Mesenchymal stem cell (in vitro differentiated cells and primary cell): Measurements from ENCODE around the gene PPP1R13B. TPM values are rescaled to one million over a fixed set of nuclear protein-coding genes. Genes with fewer than 3 reads are reported as not detected.

Experiments
- DNase-seq: peaks from one replicate; pipeline ENCODE4 v3.0.0-alpha.2; 2013
- H2AFZ ChIP-seq: one replicate; pipeline ENCODE4 v1.6.1; 2013; ENCODE audit warnings: low read depth, mild to moderate bottlenecking, control low read depth, inconsistent platforms, low read length, moderate library complexity
- H2AK5ac ChIP-seq: 2 replicates; pipeline ENCODE4 v1.6.1; 2013; ENCODE audit warnings: low read length, moderate library complexity, mild to moderate bottlenecking, inconsistent platforms; ENCODE audit not compliant: severe bottlenecking
- H2BK120ac ChIP-seq: one replicate; pipeline ENCODE4 v1.6.1; 2013; ENCODE audit warnings: low read depth, mild to moderate bottlenecking, inconsistent platforms, low read length, moderate library complexity
- H2BK12ac ChIP-seq, 2 experiments: one replicate each; pipeline ENCODE4 v1.6.1; 2013; ENCODE audit warnings: inconsistent platforms in 2 of 2, low read length in 2 of 2, mild to moderate bottlenecking in 2 of 2, moderate library complexity in 2 of 2, control low read depth in 1 of 2
- H2BK15ac ChIP-seq: one replicate; pipeline ENCODE4 v1.6.1; 2013; ENCODE audit warnings: mild to moderate bottlenecking, low read depth, inconsistent platforms; ENCODE audit not compliant: poor library complexity, severe bottlenecking
- H2BK5ac ChIP-seq: 2 replicates; pipeline ENCODE4 v1.6.1; 2013; ENCODE audit warnings: low read depth, mild to moderate bottlenecking, low read length, control low read depth, inconsistent platforms; ENCODE audit not compliant: poor library complexity, severe bottlenecking
- H3K14ac ChIP-seq, 2 experiments: one replicate each; pipeline ENCODE4 v1.6.1; 2013; ENCODE audit warnings: inconsistent platforms in 2 of 2, low read length in 2 of 2, control low read depth in 1 of 2, mild to moderate bottlenecking in 1 of 2, moderate library complexity in 1 of 2
- H3K18ac ChIP-seq, 2 experiments: one replicate each; pipeline ENCODE4 v1.6.1; 2013; ENCODE audit warnings: inconsistent platforms in 2 of 2, low read length in 2 of 2, control low read depth in 1 of 2, low read depth in 1 of 2, mild to moderate bottlenecking in 1 of 2
- H3K23ac ChIP-seq, 2 experiments: one replicate each; pipeline ENCODE4 v1.6.1; 2013; ENCODE audit warnings: inconsistent platforms in 2 of 2, low read length in 2 of 2, mild to moderate bottlenecking in 2 of 2, moderate library complexity in 2 of 2, control low read depth in 1 of 2
- H3K27ac ChIP-seq: 2 replicates; pipeline ENCODE4 v1.5.1; 2013; ENCODE audit warnings: mild to moderate bottlenecking, moderate library complexity, low read length, control low read depth, inconsistent platforms; ENCODE audit not compliant: poor library complexity, severe bottlenecking
- H3K27me3 ChIP-seq, 2 experiments: 2 replicates each; pipeline versions ENCODE4 v1.6.1 to v1.7.0; 2013; ENCODE audit warnings: low read length in 2 of 2, mild to moderate bottlenecking in 2 of 2, moderate library complexity in 2 of 2, control low read depth in 1 of 2, inconsistent platforms in 1 of 2; ENCODE audit not compliant: control insufficient read depth in 1 of 2, insufficient read depth in 1 of 2
- H3K36me3 ChIP-seq, 2 experiments: 2 replicates each; pipeline versions ENCODE4 v1.6.1 to v1.7.0; 2013; ENCODE audit warnings: low read length in 2 of 2, control low read depth in 1 of 2, inconsistent platforms in 1 of 2, low read depth in 1 of 2, mild to moderate bottlenecking in 1 of 2; ENCODE audit not compliant: insufficient read depth in 2 of 2, control insufficient read depth in 1 of 2
- H3K4ac ChIP-seq, 2 experiments: one replicate each; pipeline ENCODE4 v1.6.1; 2013; ENCODE audit warnings: inconsistent platforms in 2 of 2, low read length in 2 of 2, mild to moderate bottlenecking in 2 of 2, moderate library complexity in 2 of 2, control low read depth in 1 of 2, low read depth in 1 of 2
- H3K4me1 ChIP-seq: 2 replicates; pipeline ENCODE4 v1.6.1; 2013; ENCODE audit warnings: low read depth, low read length, control low read depth; ENCODE audit not compliant: control insufficient read depth, insufficient read depth
- H3K4me2 ChIP-seq: 2 replicates; pipeline ENCODE4 v1.6.1; 2013; ENCODE audit warnings: low read length, mild to moderate bottlenecking, inconsistent platforms; ENCODE audit not compliant: poor library complexity, severe bottlenecking
- H3K4me3 ChIP-seq, 2 experiments: 2 replicates each; pipeline versions ENCODE4 v1.5.1 to v1.7.0; 2013; ENCODE audit warnings: low read length in 2 of 2, mild to moderate bottlenecking in 2 of 2, control low read depth in 1 of 2, low read depth in 1 of 2; ENCODE audit not compliant: insufficient read depth in 1 of 2
- H3K79me1 ChIP-seq: replicated peaks from 2 replicates; pipeline ENCODE4 v1.6.1; 2013; ENCODE audit warnings: mild to moderate bottlenecking, control low read depth, low read length, inconsistent platforms; ENCODE audit not compliant: poor library complexity, severe bottlenecking
- H3K9ac ChIP-seq: 2 replicates; pipeline ENCODE4 v1.7.0; 2013; ENCODE audit warnings: mild to moderate bottlenecking, low read length, moderate library complexity
- H3K9me3 ChIP-seq: 2 replicates; pipeline ENCODE4 v1.7.0; 2013; ENCODE audit warnings: mild to moderate bottlenecking, low read length; ENCODE audit not compliant: control insufficient read depth
- H4K8ac ChIP-seq: one replicate; pipeline ENCODE4 v1.6.1; 2013; ENCODE audit warnings: inconsistent platforms, mild to moderate bottlenecking, low read length, moderate library complexity
- H4K91ac ChIP-seq: one replicate; pipeline ENCODE4 v1.6.1; 2013; ENCODE audit warnings: mild to moderate bottlenecking, low read length, inconsistent platforms
- WGBS: methylation state at CpG from one replicate; pipeline ENCODE4 v1.1.7; 2013; ENCODE audit warnings: mixed read lengths; 5-methylcytosine and 5-hydroxymethylcytosine counted together
- polyA plus RNA-seq, 2 experiments: library from polyadenylated mRNA; stranded (reverse); fragments of 200-250 nt; gene quantifications; one replicate each; pipeline ENCODE4 v1.2.3, GENCODE V29; 2013

The PPP1R13B gene, protein sequence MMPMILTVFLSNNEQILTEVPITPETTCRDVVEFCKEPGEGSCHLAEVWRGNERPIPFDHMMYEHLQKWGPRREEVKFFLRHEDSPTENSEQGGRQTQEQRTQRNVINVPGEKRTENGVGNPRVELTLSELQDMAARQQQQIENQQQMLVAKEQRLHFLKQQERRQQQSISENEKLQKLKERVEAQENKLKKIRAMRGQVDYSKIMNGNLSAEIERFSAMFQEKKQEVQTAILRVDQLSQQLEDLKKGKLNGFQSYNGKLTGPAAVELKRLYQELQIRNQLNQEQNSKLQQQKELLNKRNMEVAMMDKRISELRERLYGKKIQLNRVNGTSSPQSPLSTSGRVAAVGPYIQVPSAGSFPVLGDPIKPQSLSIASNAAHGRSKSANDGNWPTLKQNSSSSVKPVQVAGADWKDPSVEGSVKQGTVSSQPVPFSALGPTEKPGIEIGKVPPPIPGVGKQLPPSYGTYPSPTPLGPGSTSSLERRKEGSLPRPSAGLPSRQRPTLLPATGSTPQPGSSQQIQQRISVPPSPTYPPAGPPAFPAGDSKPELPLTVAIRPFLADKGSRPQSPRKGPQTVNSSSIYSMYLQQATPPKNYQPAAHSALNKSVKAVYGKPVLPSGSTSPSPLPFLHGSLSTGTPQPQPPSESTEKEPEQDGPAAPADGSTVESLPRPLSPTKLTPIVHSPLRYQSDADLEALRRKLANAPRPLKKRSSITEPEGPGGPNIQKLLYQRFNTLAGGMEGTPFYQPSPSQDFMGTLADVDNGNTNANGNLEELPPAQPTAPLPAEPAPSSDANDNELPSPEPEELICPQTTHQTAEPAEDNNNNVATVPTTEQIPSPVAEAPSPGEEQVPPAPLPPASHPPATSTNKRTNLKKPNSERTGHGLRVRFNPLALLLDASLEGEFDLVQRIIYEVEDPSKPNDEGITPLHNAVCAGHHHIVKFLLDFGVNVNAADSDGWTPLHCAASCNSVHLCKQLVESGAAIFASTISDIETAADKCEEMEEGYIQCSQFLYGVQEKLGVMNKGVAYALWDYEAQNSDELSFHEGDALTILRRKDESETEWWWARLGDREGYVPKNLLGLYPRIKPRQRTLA
- polyA plus RNA-seq (2013, experiment 1 of 2) = 1.2 TPM
- 0.86 TPM for polyA plus RNA-seq (2013, experiment 2 of 2)

DNA sequence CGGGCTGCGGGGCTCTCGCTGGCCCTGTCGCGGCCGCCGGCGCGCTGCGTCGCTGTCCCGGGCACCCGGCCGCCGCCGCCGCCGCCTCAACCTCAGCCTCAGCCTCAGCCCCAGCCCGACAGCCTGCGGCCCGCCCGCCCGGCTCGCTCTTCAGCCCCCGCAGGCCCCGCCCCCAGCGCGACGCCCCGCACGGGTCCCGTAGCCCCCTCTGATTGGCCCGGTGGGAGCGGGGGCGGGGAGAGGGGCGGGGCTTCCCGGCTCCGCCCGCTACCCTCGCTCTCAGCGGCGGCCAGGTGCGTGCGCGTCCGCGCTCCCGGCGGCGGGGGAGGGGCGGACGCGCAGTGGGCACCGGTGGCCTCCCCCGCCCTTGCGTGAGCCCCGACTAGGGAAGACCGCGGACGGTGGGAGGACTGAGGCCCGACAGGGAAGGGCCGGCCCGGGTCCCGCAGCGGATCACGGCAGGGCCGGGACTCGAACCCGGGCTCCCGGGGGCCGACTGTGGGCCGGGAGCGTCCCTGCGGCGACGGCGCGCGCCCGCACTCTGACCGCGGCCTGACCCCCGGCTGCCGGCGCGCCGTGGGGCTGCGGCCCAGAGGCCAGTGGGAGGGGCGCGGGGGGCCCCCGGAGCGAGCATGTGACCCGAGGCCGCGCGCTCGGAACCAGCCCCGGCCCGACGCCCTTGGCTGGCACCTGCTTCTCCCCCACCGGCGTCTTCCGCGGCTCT, at the start of gene PPP1R13B:
TSS of gene PPP1R13B (minus strand) at position 125 of the 724 bp plus-strand sequence. CDS start 268 bp downstream, outside the sequence.
- Histone ChIP-seq H3K4me2 (peak within 1 kb of the TSS; percentile 99), H2BK5ac (peak within 1 kb of the TSS; percentile 57), H4K91ac (no peak within 1 kb of the TSS), H3K14ac (peak within 1 kb of the TSS in 1 of 2 experiments; percentile 86), H3K27ac (no peak within 1 kb of the TSS), H2BK120ac (no peak within 1 kb of the TSS), H3K36me3 (peaks cover 0 to 3% of the 10 kb centered on the region in 2 experiments), H3K23ac (peak within 1 kb of the TSS in 1 of 2 experiments; percentile 93), H4K8ac (peak within 1 kb of the TSS; percentile 49), H3K27me3 (peaks cover 7 to 47% of the 10 kb centered on the region in 2 experiments), H3K4ac (peak within 1 kb of the TSS in 1 of 2 experiments; percentile 51), H3K4me3 (peak within 1 kb of the TSS; percentile 80 to 86), H3K79me1 (peaks cover 10% of the 10 kb centered on the region), H2BK12ac (no peak within 1 kb of the TSS), H3K9ac (peak within 1 kb of the TSS; percentile 37), H2AFZ (peak within 1 kb of the TSS; percentile 69), H2BK15ac (peak within 1 kb of the TSS; percentile 82), H2AK5ac (no peak within 1 kb of the TSS), H3K9me3 (no peaks in the 10 kb centered on the region), H3K4me1 (peaks cover 14% of the 10 kb centered on the region), H3K18ac (peak within 1 kb of the TSS; percentile 19 to 76)
- WGBS = under 1% methylated on average over 33 of the region's 104 CpGs
- peak; percentile 81 for DNase-seq

DNA sequence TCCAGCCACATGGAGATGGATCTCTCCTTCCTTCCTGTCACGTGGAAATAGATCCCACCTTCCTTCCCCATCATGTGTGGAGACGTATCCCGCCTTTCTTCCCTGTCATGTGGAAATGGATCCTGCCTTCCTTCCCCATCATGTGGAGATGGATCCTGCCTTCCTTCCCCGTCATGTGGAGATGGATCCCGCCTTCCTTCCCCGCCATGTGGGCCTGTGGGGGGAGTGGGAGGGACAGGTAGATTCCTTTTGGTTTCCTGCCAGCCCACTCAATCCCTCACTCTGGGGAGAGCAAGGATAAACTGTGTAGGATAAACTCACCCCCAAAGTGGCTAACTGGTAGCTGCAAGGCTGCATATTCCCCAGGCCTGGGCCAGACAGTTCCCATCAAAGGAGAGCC, 49.2 kb upstream of the PPP1R13B start:
- no peak overlapping the region for H2BK15ac ChIP-seq
- no peak overlapping the region for H2AFZ ChIP-seq
- H2BK120ac ChIP-seq = no peak overlapping the region
- no peak for DNase-seq
- H3K14ac ChIP-seq = no peak overlapping the region
- no peak overlapping the region for H3K4me3 ChIP-seq
- H3K4me2 ChIP-seq = no peak overlapping the region
- no peaks in the 10 kb centered on the region for H3K9me3 ChIP-seq
- no peak overlapping the region for H3K23ac ChIP-seq
- no peaks in the 10 kb centered on the region for H3K36me3 ChIP-seq
- H3K4me1 ChIP-seq = peaks cover 15% of the 10 kb centered on the region
- no peak overlapping the region for H4K91ac ChIP-seq
- H3K9ac ChIP-seq = no peak overlapping the region
- no peak overlapping the region for H2AK5ac ChIP-seq
- H3K18ac ChIP-seq = no peak overlapping the region
- H2BK5ac ChIP-seq = no peak overlapping the region
- H2BK12ac ChIP-seq = no peak overlapping the region
- peaks cover 4 to 11% of the 10 kb centered on the region in 2 experiments for H3K27me3 ChIP-seq
- no peak overlapping the region for H3K27ac ChIP-seq
- WGBS = 47% methylated on average over 6 of the region's 6 CpGs
- H4K8ac ChIP-seq = no peak overlapping the region
- no peak overlapping the region for H3K4ac ChIP-seq
- H3K79me1 ChIP-seq = no peaks in the 10 kb centered on the region

DNA sequence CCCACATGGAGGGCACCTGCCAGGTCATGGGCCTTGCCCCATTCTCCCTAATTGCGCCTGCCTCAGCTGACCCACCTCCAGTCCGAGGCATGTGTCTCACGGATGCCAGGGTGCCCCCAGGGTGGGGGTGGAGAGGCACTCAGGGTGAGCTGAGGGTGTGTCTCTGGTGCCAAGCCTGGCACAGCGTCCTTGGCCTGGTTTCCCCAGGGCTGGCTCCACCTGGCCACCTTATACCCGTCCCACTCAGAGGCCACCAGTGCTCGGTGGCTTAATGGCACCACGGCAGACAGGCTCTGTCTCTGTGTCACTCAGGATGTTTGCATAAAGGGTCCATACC, 47.3 kb upstream of the PPP1R13B start:
- Histone ChIP-seq H3K23ac (no peak overlapping the region), H2BK12ac (no peak overlapping the region), H4K91ac (no peak overlapping the region), H3K79me1 (no peaks in the 10 kb centered on the region), H3K14ac (no peak overlapping the region), H3K27ac (no peak overlapping the region), H2BK15ac (no peak overlapping the region), H3K9me3 (no peaks in the 10 kb centered on the region), H3K4me2 (no peak overlapping the region), H2BK120ac (no peak overlapping the region), H4K8ac (no peak overlapping the region), H2BK5ac (no peak overlapping the region), H3K9ac (no peak overlapping the region), H3K36me3 (no peaks in the 10 kb centered on the region), H3K4me3 (no peak overlapping the region), H3K27me3 (peaks cover 0 to 7% of the 10 kb centered on the region in 2 experiments), H2AFZ (no peak overlapping the region), H3K4me1 (peaks cover 16% of the 10 kb centered on the region), H3K18ac (no peak overlapping the region), H2AK5ac (no peak overlapping the region), H3K4ac (no peak overlapping the region)
- WGBS = 90% methylated on average over 7 of the region's 7 CpGs
- DNase-seq = no peak
